HG02981 (cell line): ENCODE measurements around the gene GALNT17.

ENCODE experiments used
- ATAC-seq: cut with Tn5 transposase; IDR thresholded peaks from one replicate; pipeline ENCODE4 v1.9.1; 2021; ENCODE audit warnings: mild to moderate bottlenecking, moderate library complexity; ENCODE audit not compliant: unreplicated experiment

GALNT17 gene

DNA sequence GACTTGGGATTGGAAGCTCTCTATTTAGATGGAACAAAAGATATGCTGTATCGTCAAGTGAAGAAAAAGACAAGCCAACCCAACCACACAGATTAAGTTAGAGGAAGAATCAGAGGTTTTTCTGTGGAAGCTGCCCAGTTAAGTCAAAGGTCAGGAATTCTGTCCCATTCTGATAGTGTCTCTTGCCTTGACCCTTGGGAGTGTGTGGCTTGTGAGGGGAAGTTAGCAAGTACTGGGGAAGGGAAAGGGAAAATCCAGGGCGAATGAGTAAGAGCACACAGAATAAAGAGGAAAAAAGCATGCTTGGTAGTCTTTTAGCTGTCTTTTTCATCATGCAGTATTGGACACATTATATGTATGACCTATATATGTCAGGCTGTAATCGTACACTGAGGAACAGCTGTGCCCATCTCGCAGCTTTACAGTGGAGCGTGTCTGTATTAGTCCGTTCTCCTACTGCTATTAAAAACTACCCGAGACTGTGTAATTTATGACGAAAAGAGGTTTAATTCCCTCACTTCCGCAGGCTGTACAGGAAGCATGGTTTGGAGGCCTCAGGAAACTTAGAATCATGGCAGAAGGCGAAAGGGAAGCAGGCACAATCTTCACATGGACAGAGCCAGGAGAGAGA is 197.2 kb downstream of the GALNT17 start:
- ATAC-seq: no peak

DNA sequence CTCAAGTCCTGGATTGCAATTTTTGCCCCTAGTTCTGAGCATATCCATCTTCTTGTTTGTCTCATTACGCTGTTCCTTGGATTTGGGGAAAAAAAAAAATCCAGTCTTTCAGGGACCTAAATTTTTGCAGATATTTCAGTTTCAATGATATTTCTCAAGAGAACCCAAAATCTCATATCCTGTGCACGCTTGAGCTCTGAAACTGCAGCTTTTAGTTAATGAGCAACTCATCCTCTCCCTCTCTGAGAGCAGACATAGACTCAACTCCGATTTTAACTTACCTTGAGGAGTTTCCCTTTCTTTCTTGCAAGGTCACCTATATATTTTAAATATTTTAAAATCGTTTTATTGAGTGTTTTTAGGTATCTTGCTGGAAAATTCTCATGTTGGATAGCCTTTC is 200.3 kb downstream of the GALNT17 start:
- ATAC-seq: no peak

DNA sequence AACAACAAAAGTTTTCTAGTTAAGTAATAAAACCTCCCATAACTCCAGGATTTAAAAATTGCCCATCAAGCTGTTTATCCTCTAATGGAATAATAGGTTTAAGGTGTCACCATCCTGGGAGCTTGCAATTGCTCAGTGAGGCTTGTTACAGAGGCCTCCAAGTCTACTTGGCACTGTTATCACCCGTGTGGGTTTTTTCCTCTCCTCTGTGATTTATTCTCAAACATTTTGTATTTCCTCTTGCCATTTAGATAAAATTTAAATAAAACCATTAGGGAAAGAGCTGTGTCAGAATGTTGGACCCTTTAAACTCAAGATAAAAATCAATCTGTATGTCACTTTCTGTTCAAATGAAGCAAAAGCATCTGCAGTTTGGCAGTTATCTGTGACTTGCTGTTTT is 202.6 kb downstream of the GALNT17 start:
- ATAC-seq: no peak

DNA sequence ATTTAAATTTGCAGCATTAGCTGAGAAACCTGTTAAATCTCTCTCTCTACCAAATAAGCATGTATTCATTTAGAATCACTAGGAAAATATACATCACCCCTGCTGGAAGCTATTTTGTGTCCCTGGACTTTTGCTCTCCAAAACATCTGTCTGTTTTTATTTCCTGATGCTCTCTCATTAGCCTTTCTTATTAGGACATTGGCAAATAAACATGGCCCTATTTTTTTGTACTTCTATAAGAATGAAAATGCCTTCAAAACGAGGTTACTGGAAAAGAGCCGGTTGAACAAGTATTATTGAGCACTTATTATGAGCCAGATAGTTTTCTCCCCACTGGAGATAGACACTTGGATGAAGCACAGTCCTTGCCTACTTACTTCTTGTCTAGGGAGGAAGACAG is 206.9 kb downstream of the GALNT17 start:
- no peak for ATAC-seq

DNA sequence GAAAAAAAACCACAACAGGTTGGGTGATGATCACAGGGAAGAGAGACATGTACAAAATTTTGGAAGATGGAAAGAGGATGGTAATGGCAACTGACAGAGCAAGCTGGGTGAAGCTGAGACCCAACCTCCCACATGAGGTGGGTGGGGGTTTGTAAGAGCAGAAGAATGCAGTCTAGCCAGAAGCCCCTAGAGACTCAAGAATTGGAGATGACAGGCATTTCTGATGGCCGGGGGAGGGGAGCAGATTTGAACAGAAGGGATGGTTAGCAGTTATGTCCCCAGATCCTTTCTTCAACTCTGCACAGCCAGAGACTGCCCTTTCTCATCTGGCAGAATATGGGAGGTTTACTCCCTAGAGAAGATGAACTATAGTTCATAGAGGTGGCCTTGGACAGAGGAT is 208.0 kb downstream of the GALNT17 start:
- no peak for ATAC-seq

DNA sequence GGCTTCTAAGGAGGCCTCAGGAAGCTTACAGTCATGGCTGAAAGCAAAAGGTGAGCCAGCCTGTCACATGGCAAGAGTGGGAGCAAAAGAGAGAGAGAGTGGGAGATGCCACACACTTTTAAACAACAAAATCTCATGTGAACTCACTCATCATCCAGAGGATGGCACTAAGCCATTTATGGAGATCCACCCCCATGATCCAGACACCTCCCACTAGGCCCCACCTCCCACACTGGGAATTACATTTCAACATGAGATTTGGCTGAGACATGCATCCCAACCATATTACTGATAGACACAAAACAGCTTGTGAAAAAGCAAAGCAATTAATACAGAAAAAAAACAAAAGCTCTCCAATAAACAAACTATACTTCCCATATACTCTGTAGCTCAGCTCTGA is 210.3 kb downstream of the GALNT17 start:
- ATAC-seq: no peak

DNA sequence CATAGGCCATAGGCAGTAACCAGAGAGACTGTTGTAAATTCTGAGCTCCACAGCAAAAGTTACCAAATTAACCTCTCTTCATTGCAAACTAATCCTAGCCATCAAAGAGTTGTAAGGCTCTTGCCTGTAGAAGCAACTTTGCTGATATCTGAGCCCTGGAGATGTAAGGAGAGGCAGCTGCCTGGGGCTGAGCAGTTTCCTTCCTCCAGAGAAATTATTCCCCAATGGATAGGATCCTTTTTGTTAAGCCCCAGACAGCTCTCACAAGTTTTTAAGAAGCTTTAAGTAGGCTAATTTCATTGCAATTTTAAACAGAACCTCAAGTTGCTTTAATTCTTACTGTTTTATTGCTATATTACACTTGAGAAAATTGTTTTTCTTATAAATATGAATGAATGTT is 211.1 kb downstream of the GALNT17 start:
- no peak for ATAC-seq

DNA sequence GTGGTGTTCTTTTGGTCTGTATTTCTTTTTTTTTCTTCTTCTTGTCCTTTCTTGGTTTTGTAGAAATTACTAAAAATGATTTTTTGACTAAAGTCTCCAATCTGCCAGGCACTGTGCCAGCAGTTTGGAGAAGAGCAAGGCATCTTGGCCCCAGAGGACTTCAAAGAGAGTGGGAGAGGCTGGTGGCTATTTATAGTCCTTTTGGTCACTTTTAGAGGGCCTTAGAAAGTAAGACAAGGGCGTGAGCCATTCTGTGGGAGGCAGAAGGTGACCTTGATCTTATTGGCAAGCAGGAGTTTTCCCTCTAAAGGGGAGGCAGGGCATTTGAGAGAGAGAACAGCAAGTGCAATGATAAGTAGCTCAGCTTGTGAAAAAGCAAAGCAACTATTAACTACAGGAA is 211.9 kb downstream of the GALNT17 start:
- no peak for ATAC-seq

DNA sequence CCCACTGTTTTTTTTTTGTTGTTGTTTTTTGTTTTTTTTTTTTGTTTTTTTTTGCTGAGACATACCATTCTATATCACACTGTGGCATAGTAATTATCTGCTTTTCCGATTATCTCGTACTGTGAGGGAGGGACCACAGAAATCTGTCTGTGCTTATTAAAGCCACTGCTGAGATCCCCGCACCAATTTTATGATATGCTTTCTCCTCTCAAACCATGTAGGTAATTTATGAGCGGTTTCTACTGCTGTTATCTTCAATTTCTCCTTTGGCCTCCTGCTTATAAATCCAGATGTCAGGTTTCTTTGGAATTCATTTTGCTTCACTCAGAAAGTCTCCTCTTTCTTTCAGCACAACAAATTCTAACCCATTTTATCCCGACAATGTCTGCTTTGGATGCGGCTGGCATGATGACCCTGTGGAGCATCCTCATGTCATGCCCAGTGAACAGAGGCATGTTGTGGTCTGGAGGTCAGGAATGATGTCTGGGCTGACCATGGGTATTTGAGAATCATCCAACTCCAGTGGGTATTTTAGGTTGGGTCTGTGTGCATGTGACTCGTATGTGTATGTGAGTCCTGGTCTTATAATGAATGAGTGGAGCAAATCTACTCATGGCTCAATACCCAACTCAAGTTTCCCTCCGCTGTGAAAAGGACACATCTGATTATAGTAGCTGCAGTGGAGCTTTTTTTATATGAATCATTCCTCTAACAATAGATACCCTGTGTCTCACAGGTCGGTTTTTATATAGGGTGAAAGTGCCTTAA is 213.4 kb downstream of the GALNT17 start:
- no peak for ATAC-seq

DNA sequence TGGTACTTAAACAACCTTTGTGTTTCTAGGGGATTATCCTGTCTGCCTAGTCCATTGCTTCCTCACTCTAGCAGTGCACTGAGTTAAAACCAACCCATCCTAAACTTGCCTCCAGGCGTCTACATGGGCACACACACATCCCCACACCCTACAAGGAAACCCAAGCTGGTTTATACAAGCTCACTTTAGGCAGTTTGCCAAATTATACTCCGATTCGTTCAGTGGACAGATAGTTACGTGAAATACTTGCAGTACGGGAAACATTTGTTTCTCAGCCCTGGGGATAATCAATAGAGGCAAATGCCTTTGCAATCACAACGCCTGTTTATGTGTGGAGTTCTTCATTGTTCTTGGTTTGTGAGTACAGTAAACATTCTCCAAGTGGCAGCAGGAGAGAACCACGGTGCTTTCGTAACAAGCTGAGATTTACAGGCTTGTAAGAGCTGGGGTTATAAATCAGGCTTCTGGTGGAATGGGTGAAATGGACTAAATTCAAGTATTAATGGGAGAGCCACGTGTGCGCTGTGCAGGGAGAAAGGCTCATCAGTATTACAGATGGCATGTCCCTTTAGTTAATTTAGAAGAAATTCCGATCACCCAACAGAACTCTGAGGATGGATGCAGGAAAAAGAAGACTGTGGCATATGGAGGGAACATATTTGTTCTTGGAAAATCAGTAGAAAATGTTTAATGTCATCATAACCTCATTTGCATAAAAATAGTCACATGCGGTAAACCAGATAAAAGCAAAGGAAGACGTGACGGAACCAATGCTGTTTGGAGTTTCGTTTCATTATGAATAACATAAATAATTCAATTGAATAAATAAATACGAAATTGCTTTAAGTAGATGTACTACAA is 217.1 kb downstream of the GALNT17 start:
- ATAC-seq: no peak

DNA sequence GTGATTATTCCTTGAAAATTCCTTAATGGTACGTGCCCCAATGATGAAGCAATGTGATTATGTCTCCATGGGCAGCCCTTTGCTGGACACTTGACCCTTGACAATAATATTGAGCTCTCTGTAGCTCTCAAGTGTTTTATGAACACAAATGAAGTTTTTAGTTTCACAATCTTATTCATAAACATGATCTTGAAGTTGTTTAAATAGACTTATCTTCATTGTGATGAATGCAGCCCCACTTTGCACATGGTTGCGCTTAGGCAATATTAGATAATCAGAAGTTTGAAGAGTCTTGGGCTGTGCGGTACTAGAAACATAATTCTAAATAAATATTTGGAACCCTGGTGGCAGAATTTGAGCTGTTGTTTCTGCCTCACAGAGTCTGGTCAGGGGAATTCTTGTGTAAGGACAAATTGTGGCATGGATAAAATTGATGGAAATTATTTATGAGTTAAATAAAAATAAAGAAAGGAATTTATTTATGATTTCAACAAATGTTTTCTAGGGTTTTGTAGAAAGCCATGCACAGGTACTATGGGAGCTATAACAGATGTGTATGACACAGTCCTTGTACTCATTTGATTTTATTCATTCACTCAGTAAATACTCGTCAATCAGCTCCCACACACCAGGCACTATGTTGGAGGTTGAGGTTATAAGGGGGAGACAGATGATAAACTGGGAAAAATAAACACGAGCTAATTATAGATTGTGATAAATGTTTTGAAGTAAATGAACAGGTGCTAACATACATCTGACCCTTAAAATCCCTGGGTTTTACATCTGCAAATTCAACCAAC is 217.9 kb downstream of the GALNT17 start:
- ATAC-seq: no peak

DNA sequence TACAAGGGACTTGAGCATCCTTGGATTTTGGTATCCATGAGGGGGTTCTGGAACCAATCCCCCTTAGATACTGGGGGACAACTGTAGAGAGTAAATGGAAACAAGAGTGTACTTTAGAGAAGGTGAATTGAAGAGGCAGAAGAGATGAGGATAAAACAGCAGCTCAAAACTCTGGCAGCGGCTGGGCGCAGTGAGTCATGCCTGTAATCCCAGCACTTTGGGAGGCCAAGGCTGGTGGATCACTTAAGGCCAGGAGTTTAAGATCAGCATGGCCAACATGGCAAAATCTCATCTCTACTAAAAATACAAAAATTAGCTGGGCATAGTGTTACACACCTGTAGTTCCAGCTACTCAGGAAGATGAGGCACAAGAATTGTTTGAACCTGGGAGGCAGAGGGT is 218.7 kb downstream of the GALNT17 start:
- ATAC-seq: no peak

DNA sequence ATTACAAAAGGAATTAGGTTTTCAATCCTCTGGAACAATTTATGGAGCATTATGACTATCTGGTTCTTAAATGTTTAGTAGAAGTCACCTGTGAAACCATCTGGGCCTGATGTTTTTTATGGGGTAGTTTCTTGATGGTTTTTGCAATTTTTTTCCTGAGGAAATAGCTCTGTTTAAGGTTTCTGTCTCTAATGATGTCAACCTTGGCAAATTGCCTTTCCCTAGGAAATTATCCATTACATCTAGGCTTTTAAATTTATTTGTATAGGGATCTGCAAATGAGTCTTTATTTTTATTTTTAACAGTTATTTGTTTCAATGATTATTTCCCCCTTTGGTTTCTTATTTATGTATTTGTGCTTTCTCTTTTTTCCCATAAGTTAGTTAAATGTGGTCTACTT is 222.8 kb downstream of the GALNT17 start:
- ATAC-seq: no peak

DNA sequence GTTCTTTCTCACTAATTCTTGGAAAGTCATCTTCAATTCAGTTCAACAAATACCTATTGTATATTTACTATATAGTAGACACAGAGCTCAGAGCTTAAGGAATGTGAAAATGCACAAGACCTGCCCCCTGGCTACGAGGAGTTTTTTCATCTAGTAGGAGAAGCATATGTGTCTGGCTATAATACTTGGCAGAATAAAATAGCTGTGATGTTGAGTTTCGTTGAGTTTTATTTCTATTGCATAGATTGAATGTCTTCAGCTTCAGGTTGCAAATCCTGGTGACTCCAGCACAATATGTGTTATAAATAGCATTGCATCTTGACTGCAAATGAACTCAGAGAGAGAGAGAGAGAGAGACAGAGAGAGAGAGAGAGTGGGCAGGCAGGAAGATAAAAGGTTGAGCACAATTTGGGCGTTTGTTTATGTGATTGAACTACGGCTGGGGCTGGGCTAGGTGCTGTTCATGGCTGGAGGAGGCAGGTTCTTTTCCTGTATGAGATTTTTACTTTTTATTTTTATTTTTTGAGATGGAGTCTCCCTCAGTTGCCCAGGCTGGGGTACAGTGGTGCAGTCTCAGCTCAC is 229.6 kb downstream of the GALNT17 start:
- ATAC-seq: no peak

DNA sequence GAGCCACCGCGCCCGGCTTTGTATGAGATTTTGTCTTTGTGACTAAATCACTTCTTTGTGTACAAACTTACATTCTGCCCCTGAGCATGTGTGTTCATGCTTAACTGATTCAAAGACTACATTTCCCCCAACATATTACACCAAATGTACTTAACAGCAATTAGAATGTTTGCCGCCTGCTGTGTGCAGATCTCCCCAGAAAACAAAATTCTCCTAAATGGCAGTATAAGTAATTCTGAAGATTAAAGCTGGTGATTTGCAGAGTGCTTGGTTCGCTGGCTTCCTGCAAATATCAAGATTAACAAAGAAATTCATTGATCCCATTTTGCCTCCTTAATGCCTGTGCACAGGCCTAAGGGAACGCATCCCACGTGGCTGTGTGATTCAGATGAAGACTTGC is 230.3 kb downstream of the GALNT17 start:
- no peak for ATAC-seq

DNA sequence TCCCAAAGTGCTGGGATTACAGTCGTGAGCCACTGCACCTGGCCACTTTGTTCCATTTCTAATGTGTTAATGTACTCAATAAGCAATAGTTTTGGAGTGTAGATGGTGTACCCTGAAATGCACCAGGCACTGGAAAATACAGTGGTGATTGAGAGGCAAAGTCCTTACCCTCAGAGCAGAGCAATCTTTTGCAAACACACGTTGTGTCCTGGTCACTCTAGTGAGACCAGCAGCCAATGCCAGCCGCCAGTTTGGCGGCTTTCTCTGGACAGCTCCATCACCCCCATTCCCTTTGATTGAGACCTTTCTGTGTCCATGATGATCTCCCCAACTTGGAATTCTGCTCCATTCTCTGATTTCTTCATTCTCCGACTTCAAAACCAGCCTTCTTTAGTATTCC is 231.3 kb downstream of the GALNT17 start:
- no peak for ATAC-seq

DNA sequence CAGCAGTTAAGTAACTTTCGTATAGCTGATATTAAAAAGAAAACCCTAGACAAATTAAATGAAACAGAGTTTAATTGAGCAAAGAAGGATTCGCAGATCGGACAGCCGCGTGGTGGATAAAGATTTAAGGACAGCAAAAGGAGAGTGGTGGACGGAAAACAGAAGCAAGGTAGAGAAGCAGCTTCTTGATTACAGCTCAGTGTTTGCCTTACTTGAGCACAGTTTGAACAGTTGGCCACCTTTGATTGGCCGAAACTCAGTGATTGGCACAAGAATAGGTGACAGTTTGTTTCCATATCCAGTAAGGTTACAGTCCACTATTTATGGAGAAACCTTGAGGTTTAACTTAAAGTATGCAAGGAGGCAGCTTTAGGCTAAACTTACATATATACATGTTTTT is 231.7 kb downstream of the GALNT17 start:
- no peak for ATAC-seq

DNA sequence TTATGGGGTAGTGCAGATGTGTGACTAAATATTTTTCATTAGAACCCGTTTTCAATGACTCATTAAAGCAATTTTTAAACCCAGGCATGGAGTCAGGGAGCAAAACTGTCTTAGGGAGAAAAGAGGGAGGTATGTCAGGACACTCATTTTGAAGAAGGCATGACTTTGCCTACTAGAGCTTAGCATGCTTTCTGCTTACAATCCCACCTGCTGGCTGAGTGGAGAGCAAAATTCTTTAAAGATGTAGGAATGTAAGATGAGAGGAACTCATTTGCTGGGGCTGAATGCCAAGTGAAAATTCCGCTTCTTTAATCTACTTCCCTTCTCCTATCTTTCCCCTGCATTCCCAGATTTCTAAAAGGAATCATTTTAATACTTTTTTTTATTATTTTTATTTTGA is 232.6 kb downstream of the GALNT17 start:
- no peak for ATAC-seq

DNA sequence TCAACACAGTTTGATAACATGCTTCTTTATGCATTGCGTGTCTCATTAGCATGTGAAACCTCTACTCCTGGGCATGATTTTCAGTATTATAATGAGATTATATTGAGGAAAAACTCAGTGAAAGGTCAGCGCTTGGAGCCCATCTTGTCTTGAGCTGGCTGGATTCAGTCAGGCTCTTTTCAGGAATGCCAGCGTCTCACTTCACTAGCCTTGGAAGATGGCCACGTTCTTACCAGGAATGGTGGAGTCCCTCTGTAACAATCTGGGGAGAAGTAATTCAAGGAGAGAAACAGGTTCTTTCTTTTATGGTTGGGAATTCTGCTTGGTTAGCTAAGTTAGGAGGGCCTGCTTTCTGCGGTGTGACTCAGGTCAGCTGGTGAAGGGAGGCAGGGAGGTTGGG is 241.0 kb downstream of the GALNT17 start:
- no peak for ATAC-seq

DNA sequence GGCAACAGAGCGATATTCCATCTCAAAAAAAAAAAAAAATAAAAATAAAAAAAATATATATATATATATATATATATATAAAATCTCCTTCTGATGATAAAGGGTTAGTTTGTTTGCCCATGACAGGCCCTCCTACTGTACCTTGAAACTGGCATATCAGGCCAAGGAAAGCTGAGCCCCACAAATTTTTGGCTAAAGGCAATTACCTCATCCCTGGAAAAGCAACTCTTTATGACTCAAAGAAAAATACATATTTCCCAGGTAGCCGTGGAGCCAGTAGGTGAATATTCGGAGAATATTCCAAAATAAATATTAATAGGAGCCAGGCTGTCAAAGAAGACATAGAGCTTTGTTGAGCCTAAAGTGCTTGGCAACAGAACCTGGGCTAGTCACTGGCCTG is 245.1 kb downstream of the GALNT17 start:
- no peak for ATAC-seq

DNA sequence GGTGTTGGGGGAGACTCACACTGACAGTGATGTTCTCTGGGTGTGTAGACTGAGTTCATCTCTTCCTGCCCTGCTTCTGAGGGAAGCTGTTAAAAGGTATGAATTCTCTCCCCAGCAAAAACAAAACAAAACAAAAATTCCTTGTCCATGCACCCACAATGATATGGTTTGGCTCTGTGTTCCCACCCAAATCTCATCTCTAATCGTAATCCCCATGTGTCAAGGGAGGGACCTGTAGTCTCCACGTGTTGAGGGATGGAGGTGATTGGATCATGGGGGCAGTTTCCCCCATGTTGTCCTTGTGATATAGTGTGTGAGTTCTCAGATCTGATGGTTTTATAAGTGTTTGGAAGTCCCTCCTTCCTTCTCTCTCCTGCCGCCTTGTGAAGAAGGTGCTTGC is 245.5 kb downstream of the GALNT17 start:
- ATAC-seq: no peak
